ENCODE data around the gene ORAI3.

The ORAI3 gene

DNA sequence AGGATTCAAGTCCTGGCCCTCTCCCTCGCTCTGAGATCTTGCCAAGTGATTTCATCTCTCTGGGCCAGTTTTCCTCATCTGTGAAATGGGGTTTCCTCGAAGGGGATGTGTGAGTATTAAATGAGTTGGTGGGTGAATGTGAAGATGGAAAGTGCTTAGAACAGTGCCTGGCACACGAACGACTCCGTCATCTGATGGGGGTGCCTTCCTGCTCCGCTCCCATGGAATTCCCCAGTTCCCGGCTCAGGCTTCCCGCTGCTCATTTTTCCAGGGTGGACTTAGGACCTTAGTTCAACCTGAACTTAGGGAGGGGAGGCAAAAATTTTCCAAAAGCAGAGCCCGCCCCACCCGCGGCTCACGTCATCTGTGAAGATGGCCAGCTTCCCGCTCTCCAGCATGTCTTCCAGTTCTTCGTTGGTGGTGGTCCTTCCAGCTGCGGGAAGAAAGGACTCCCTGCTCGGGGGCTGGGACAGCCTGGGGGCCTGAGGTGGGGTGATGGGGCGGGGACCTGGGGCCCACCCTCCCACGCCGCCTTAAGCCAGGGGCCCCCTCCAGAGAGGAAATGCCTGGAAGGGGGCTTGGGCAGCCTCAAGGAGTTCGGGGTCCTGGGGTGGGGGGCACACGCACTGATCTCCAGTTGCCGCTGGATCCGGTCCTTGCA lies 47.6 kb downstream of the ORAI3 start:
- peak overlapping the region; percentile 53 for H3K4me3 ChIP-seq (ENCODE audit: control insufficient read depth, low read depth, low read length)
- TF ChIP-seq, protein P1, sequence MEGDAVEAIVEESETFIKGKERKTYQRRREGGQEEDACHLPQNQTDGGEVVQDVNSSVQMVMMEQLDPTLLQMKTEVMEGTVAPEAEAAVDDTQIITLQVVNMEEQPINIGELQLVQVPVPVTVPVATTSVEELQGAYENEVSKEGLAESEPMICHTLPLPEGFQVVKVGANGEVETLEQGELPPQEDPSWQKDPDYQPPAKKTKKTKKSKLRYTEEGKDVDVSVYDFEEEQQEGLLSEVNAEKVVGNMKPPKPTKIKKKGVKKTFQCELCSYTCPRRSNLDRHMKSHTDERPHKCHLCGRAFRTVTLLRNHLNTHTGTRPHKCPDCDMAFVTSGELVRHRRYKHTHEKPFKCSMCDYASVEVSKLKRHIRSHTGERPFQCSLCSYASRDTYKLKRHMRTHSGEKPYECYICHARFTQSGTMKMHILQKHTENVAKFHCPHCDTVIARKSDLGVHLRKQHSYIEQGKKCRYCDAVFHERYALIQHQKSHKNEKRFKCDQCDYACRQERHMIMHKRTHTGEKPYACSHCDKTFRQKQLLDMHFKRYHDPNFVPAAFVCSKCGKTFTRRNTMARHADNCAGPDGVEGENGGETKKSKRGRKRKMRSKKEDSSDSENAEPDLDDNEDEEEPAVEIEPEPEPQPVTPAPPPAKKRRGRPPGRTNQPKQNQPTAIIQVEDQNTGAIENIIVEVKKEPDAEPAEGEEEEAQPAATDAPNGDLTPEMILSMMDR (IDR thresholded peaks at IDR 0.05; ENCODE audit: control insufficient read depth, insufficient read depth, low read depth, low read length, missing control alignments) = no peak
- DNase-seq (ENCODE audit: low read depth) = no peak

DNA sequence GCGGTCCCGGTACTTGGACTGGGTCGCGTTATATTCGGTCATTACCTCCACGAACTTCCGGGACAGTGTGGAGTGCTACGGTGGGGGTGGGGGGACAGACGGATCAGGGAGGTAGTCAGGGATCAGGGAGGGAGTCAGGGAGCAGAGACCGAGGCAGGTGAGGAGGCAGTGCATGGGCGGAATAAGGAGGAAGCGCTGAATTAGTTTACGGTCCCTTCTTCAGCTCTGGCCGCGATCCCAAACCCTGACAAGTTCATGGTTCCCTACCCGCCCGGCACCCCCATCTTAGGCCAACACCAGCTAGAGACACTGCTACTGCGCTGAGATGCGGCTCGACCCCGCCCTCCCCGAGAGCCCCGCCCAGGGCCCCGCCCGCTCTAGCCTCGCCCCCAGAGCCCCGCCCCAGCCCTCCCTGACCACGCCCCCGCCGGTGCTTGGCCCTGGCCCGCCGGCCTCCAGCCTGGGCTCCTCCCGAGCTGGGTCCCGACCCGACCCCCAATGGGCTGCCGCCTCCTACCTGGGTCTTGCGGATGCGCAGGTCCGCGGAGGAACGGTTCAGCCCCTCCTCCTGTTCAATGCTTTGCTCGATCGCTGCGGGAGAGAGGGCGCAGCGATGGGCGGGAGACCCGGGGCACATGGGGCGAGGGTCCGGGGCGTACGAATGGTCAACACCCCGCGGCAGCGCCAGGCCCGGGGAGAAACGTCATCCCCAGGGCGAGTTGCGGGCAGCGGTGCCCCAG lies 48.3 kb downstream of the ORAI3 start:
- TF ChIP-seq, protein P1 (IDR thresholded peaks at IDR 0.05; ENCODE audit: control insufficient read depth, insufficient read depth, low read depth, low read length, missing control alignments) = no peak
- DNase-seq (ENCODE audit: low read depth) = no peak
- H3K4me3 ChIP-seq (ENCODE audit: control insufficient read depth, low read depth, low read length) = peak overlapping the region; percentile 53

DNA sequence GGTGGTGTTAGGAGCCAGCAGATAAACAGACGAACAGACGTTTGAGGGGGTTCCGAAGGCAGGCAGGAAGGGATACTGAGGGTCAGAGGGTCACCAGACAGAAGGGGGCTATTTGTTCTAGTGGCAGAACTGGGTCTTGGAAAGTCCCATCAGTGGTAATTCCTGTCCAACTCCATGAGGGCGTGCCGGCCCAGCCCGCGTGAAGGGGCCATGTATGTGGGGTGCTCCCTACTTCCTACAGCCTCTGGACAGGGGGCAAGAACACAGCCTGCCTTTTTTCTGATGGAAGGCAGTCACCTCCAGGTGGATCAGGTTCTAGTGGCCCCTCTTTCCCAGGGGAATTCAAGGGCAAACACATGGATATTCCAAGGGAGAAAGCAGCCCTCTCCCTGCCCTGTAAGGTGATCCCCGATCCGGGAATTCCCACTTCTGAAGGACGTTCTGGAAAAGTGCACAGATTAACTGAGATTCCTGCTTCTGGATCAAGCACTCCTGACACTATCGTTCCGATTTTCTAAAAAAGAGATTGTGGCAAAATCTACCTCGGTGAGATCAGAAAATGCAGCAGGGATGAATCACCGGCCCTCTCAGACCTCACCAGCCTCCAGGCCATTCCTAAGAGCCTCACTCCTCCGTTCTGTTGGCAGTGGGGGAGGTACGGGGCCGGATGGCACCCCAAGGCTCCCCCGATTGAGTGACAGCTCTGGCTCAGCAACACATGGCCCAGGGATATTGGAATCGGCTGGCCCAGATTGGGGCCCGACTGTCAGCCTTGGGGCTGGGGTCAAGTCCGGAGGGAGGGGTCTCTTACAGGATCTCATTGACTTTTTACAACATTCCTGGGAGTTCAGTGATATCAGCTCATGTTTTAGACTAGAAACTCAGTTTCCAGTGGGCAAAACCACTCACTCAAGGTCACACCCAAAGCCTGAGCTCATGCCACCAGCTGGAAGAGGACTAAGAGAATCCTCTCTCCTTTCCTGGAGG lies 49.1 kb downstream of the ORAI3 start:
- TF ChIP-seq, protein P1 (IDR thresholded peaks at IDR 0.05; ENCODE audit: control insufficient read depth, insufficient read depth, low read depth, low read length, missing control alignments) = no peak
- peak overlapping the region; percentile 53 for H3K4me3 ChIP-seq (ENCODE audit: control insufficient read depth, low read depth, low read length)
- no peak for DNase-seq (ENCODE audit: low read depth)

DNA sequence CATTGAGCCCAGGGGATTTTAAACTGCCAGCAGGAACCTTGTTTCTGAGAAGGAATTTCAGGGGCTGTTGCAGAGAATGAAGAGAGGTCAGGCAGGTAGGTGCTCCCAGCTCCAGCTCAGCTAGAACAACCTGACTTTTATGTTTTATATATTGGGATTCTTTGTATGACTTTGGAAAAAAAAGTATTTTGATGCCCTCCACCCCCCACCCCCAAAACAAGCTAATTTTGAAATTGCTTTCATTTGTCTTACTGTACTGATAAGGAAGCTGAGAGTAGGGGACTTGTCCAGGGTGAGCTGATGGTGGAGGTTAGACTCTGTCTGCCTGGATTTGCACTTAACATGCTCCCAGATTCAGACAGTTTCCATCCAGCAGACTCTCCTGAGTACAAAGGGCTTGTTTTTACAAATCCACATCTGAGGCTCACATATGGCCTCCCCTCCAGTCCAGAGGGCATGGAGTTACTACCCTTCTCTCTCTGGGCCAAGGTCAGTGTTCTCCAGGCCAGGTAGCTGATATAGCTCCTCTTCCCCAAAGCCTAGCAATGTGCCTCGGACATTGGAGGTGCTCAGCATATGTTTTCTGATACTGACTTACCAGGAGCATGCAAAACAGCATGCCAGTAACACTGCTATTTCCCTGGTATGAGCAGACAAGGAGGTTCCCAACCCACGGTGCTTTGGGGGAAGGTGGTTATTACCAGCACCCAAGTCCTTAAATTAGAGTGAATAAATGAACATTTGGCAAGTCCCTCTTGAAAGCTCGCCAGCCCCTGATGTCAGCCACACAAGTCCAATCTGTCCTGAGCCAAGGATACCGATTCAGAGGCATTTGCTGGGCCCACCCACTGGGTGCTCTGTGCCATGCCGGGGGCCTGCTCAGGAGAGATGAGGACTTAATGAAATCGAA lies 50.2 kb downstream of the ORAI3 start:
- DNase-seq (ENCODE audit: low read depth) = no peak
- H3K4me3 ChIP-seq (ENCODE audit: control insufficient read depth, low read depth, low read length) = no peak overlapping the region
- TF ChIP-seq, protein P1 (IDR thresholded peaks at IDR 0.05; ENCODE audit: control insufficient read depth, insufficient read depth, low read depth, low read length, missing control alignments) = no peak

DNA sequence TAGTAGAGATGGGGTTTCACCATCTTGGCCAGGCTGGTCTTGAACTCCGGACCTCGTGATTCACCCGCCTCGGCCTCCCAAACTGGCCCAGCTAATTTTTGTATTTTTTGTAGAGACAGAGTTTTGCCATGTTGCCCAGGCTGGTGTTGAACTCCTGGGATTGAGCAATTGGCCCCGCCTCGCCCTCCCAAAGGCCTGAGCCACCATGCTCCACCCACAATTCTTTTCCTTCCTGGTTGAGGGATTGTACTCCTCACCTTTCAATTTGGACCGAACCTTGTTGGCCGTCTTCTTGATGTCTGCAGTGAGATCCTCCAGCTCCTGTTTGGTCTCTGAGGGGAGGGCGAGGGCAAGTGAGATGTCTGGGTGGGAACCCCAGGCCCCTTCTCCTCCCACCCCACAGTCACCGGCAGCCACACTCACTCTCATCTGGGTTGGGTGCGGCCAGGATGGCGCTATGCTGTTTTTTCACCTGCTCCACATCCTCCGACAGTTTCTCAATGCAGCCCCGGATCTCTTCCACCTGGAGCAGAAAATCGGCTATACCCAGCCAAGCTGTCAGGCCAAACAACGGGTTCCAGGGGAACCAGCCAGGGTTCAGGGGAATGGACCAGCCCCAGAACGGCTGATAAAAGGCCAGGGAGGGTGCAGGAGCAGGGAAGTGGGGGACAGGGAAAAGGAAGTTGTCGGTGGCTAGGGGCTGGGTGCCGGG lies 52.0 kb downstream of the ORAI3 start:
- TF ChIP-seq, protein P1 (IDR thresholded peaks at IDR 0.05; ENCODE audit: control insufficient read depth, insufficient read depth, low read depth, low read length, missing control alignments) = no peak
- no peak overlapping the region for H3K4me3 ChIP-seq (ENCODE audit: control insufficient read depth, low read depth, low read length)
- no peak for DNase-seq (ENCODE audit: low read depth)

All from AG09309 (cell line).